CD14-positive monocyte (primary cell): ENCODE data around the gene FNDC5. TPM values are rescaled to one million over a fixed set of nuclear protein-coding genes. Genes with fewer than 3 reads are reported as not detected.

Source experiments
- DNase-seq, 3 donors: peaks; one replicate each; pipeline ENCODE4 v3.0.0-alpha.2; 2011 to 2022
- H2AFZ ChIP-seq: 2 replicates; pipeline ENCODE4 v1.6.0; 2012; ENCODE audit warnings: mild to moderate bottlenecking, low read depth, low read length, inconsistent platforms; ENCODE audit not compliant: insufficient read depth, poor library complexity, severe bottlenecking
- H3K27ac ChIP-seq, 2 donors: 1 replicate in 1 of 2; 2 replicates in 1 of 2; pipeline ENCODE4 v1.5.1; 2012 to 2013; ENCODE audit warnings: low read length in 2 of 2, control low read depth in 1 of 2, inconsistent platforms in 1 of 2, low read depth in 1 of 2, mild to moderate bottlenecking in 1 of 2
- H3K27me3 ChIP-seq, 2 donors: one replicate each; pipeline versions ENCODE4 v1.6.0 to v1.6.1; 2011 to 2013; ENCODE audit warnings: low read length in 2 of 2; ENCODE audit not compliant: control insufficient read depth in 2 of 2, insufficient read depth in 2 of 2
- H3K36me3 ChIP-seq, 2 donors: replicated peaks in 1 of 2; 1 replicate in 1 of 2; 2 replicates in 1 of 2; pipeline versions ENCODE4 v1.5.1 to v1.6.1; 2012 to 2013; ENCODE audit warnings: low read length in 2 of 2, control low read depth in 1 of 2, inconsistent platforms in 1 of 2, mild to moderate bottlenecking in 1 of 2; ENCODE audit not compliant: insufficient read depth in 2 of 2, control insufficient read depth in 1 of 2
- H3K4me1 ChIP-seq, 2 donors: 1 replicate in 1 of 2; 2 replicates in 1 of 2; pipeline versions ENCODE4 v1.5.1 to v1.6.1; 2012 to 2013; ENCODE audit warnings: low read length in 2 of 2, control low read depth in 1 of 2, inconsistent platforms in 1 of 2, mild to moderate bottlenecking in 1 of 2, moderate library complexity in 1 of 2; ENCODE audit not compliant: insufficient read depth in 2 of 2, control insufficient read depth in 1 of 2
- H3K4me2 ChIP-seq: replicated peaks from 2 replicates; pipeline ENCODE3; 2012; ENCODE audit warnings: low read length, moderate library complexity, mild to moderate bottlenecking; ENCODE audit not compliant: poor library complexity, severe bottlenecking; ENCODE audit errors: extremely low read depth
- H3K4me3 ChIP-seq, 3 experiments: fragments of 200-600 bp in 1 of 3; sonication (generic) in 1 of 3; replicated peaks in 1 of 3; 1 replicate in 2 of 3; 2 replicates in 1 of 3; pipeline ENCODE4 v1.5.1; 2011 to 2013; ENCODE audit warnings: low read length in 3 of 3, mild to moderate bottlenecking in 3 of 3, control low read depth in 2 of 3, low read depth in 2 of 3, inconsistent platforms in 1 of 3, moderate library complexity in 1 of 3
- H3K79me2 ChIP-seq: 2 replicates; pipeline ENCODE4 v1.6.0; 2012; ENCODE audit warnings: mild to moderate bottlenecking, control low read depth, inconsistent platforms, low read length, moderate library complexity; ENCODE audit not compliant: insufficient read depth
- H3K9ac ChIP-seq: 2 replicates; pipeline ENCODE4 v1.6.0; 2017; ENCODE audit warnings: low read length, mild to moderate bottlenecking; ENCODE audit not compliant: insufficient read depth, poor library complexity, severe bottlenecking
- H3K9me3 ChIP-seq, 2 donors: replicated peaks in 1 of 2; 1 replicate in 1 of 2; 2 replicates in 1 of 2; pipeline versions ENCODE4 v1.5.1 to v1.6.1; 2012 to 2013; ENCODE audit warnings: low read length in 2 of 2, control low read depth in 1 of 2; ENCODE audit not compliant: control insufficient read depth in 1 of 2, insufficient read depth in 1 of 2
- H4K20me1 ChIP-seq: 2 replicates; pipeline ENCODE4 v1.6.0; 2012; ENCODE audit warnings: mild to moderate bottlenecking, low read length, control low read depth, moderate library complexity; ENCODE audit not compliant: insufficient read depth
- H3K27ac Mint-ChIP-seq, 7 donors: one replicate each; pipeline ENCODE4 v1.8.0; 2020; ENCODE audit warnings: mild to moderate bottlenecking in 7 of 7, mixed read lengths in 7 of 7, moderate library complexity in 6 of 7, inconsistent platforms in 2 of 7
- H3K27me3 Mint-ChIP-seq, 3 donors: one replicate each; pipeline ENCODE4 v1.8.0; 2021 to 2022; ENCODE audit warnings: low read depth in 3 of 3, mild to moderate bottlenecking in 3 of 3, mixed read lengths in 3 of 3, moderate library complexity in 3 of 3, inconsistent platforms in 1 of 3
- H3K36me3 Mint-ChIP-seq, 2 donors: one replicate each; pipeline ENCODE4 v1.8.0; 2020; ENCODE audit warnings: mixed read lengths in 2 of 2, inconsistent platforms in 1 of 2, mild to moderate bottlenecking in 1 of 2
- H3K4me1 Mint-ChIP-seq: one replicate; pipeline ENCODE4 v1.8.0; 2020; ENCODE audit warnings: mild to moderate bottlenecking, mixed read lengths
- H3K4me3 Mint-ChIP-seq, 2 donors: one replicate each; pipeline ENCODE4 v1.8.0; 2020; ENCODE audit warnings: mild to moderate bottlenecking in 2 of 2, mixed read lengths in 2 of 2, moderate library complexity in 1 of 2
- H3K9me3 Mint-ChIP-seq, 7 donors: one replicate each; pipeline ENCODE4 v1.8.0; 2020 to 2022; ENCODE audit warnings: mixed read lengths in 7 of 7, mild to moderate bottlenecking in 6 of 7, moderate library complexity in 6 of 7, inconsistent platforms in 2 of 7
- CTCF ChIP-seq: fragments of 200-600 bp; IDR thresholded peaks from one replicate; pipeline ENCODE4 v1.8.0; 2022; ENCODE audit warnings: antibody characterized with exemption, mild to moderate bottlenecking
- WGBS: methylation state at CpG from one replicate; pipeline ENCODE4 v1.1.5; 2013; ENCODE audit warnings: missing lambda C conversion rate; ENCODE audit not compliant: insufficient coverage; 5-methylcytosine and 5-hydroxymethylcytosine counted together
- intact Hi-C, 2 donors: fragments of 100-400 bp; cut with micrococcal nuclease; formaldehyde crosslinking; loops; one replicate each; pipeline versions ENCODE4 v1.15.0 to v1.15.1; 2023
- polyA plus RNA-seq, 3 donors: library from polyadenylated mRNA; depleted of rRNA in 1 of 3; unstranded in 2 of 3; stranded (reverse) in 1 of 3; fragments of 300-500 nt in 2 of 3; fragments of >200 nt in 1 of 3; fragmentation: Illumina TruSeq in 2 of 3; gene quantifications; 1 replicate in 2 of 3; 2 replicates in 1 of 3; pipeline ENCODE4 v1.2.3, GENCODE V29; 2012 to 2021

FNDC5 gene
- polyA plus RNA-seq, 3 donors, result not detected

GRCh38 chr1:32884726-32885125, 14.0 kb upstream of the FNDC5 start:
- no peak overlapping the region for H3K4me3 ChIP-seq
- DNase-seq, result no peak
- Mint-ChIP-seq H3K9me3 (peaks cover 0 to 10% (median 3%) of the 10 kb centered on the region in 7 donors), H3K36me3 (no peaks in the 10 kb centered on the region), H3K27me3 (peaks cover 49 to 67% (median 58%) of the 10 kb centered on the region in 3 donors), H3K4me1 (no peaks in the 10 kb centered on the region), H3K27ac (no peak overlapping the region), H3K4me3 (no peak overlapping the region)
- no peaks in the 10 kb centered on the region for H3K4me1 ChIP-seq
- no peaks in the 10 kb centered on the region for H3K36me3 ChIP-seq
- TF ChIP-seq CTCF, result no peak
- H4K20me1 ChIP-seq, result no peaks in the 10 kb centered on the region
- no peak overlapping the region for H3K4me2 ChIP-seq
- intact Hi-C loops, result no loop called here
- H3K79me2 ChIP-seq, result no peaks in the 10 kb centered on the region
- WGBS, result 49% methylated on average over 9 of the region's 12 CpGs
- H2AFZ ChIP-seq, result no peak overlapping the region
- H3K9me3 ChIP-seq, result peaks cover 0 to 4% of the 10 kb centered on the region in 2 donors
- H3K9ac ChIP-seq, result no peak overlapping the region
- H3K27ac ChIP-seq, result no peak overlapping the region
- peaks cover 4 to 66% of the 10 kb centered on the region in 2 donors for H3K27me3 ChIP-seq

- peaks cover 4 to 66% of the 10 kb centered on the region in 2 donors for H3K27me3 ChIP-seq
- no peak overlapping the region for H3K27ac Mint-ChIP-seq
- H3K36me3 Mint-ChIP-seq, result no peaks in the 10 kb centered on the region
- H3K79me2 ChIP-seq, result no peaks in the 10 kb centered on the region
- no peak overlapping the region for H2AFZ ChIP-seq
- H3K4me3 ChIP-seq, result no peak overlapping the region
- H3K4me1 Mint-ChIP-seq, result no peaks in the 10 kb centered on the region
- no peak overlapping the region for H3K27ac ChIP-seq
- DNase-seq, result no peak
- H3K36me3 ChIP-seq, result no peaks in the 10 kb centered on the region
- peak overlapping the region in 1 of 2 donors; percentile 72 for H3K4me3 Mint-ChIP-seq
- peaks cover 0 to 10% (median 3%) of the 10 kb centered on the region in 7 donors for H3K9me3 Mint-ChIP-seq
- H3K4me1 ChIP-seq, result no peaks in the 10 kb centered on the region
- H4K20me1 ChIP-seq, result no peaks in the 10 kb centered on the region
- no peak overlapping the region for H3K9ac ChIP-seq
- H3K4me2 ChIP-seq, result no peak overlapping the region
- intact Hi-C loops, result no loop called here
- TF ChIP-seq CTCF, result no peak
- 0% methylated on average over 1 of the region's 4 CpGs for WGBS
- H3K27me3 Mint-ChIP-seq, result peaks cover 51 to 65% (median 55%) of the 10 kb centered on the region in 3 donors
- H3K9me3 ChIP-seq, result peaks cover 0 to 4% of the 10 kb centered on the region in 2 donors
These were observed 13.3 kb upstream of the FNDC5 start for GRCh38 chr1:32884032-32884372.
